ENCODE results near the gene AGAP2.

The AGAP2 gene

GRCh38 chr12:57730336-57731067 lies 8.0 kb downstream of the AGAP2 start:
- Histone ChIP-seq H3K4me3 (ENCODE audit: low read depth, low read length) (no peak overlapping the region), H3K27ac (no peak overlapping the region), H3K36me3 (peaks cover 8% of the 10 kb centered on the region), H3K9me3 (ENCODE audit: severe bottlenecking) (no peaks in the 10 kb centered on the region), H3K27me3 (ENCODE audit: insufficient read depth, low read depth, severe bottlenecking) (no peaks in the 10 kb centered on the region)
- no peak for DNase-seq
- TF ChIP-seq, protein P1, sequence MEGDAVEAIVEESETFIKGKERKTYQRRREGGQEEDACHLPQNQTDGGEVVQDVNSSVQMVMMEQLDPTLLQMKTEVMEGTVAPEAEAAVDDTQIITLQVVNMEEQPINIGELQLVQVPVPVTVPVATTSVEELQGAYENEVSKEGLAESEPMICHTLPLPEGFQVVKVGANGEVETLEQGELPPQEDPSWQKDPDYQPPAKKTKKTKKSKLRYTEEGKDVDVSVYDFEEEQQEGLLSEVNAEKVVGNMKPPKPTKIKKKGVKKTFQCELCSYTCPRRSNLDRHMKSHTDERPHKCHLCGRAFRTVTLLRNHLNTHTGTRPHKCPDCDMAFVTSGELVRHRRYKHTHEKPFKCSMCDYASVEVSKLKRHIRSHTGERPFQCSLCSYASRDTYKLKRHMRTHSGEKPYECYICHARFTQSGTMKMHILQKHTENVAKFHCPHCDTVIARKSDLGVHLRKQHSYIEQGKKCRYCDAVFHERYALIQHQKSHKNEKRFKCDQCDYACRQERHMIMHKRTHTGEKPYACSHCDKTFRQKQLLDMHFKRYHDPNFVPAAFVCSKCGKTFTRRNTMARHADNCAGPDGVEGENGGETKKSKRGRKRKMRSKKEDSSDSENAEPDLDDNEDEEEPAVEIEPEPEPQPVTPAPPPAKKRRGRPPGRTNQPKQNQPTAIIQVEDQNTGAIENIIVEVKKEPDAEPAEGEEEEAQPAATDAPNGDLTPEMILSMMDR (IDR thresholded peaks at IDR 0.05; ENCODE audit: low read depth, low read length), result no peak

DNA sequence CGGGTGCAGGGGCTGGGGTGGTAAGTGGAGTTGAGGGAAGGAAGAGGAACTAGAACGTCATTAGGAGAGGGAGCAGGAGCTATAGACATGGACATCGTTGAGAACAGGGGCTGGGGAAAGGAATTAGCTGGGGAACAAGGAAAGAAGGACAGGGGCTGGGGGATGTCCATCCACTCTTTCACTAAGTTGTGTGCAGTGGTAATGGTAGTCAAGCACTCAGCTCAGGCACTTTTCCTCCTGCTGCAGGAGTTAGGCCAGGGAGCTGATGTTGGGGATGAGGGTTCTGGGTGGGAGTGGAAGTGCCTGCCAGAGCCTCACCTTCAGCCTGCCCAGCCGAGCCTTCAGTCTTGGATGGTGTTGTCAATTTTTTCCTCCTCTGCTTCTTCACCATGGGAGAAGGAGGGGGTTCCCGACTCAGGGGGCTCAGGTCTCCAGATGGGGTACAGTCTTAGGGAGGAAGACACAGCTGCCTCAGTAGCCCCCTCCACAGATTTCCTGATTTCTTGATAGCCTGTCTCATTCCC lies 9.2 kb downstream of the AGAP2 start:
- H3K9me3 ChIP-seq (ENCODE audit: severe bottlenecking), result no peaks in the 10 kb centered on the region
- no peak for DNase-seq
- no peak overlapping the region for H3K27ac ChIP-seq
- TF ChIP-seq, protein P1 (IDR thresholded peaks at IDR 0.05; ENCODE audit: low read depth, low read length), result no peak
- peaks cover 8% of the 10 kb centered on the region for H3K36me3 ChIP-seq
- no peaks in the 10 kb centered on the region for H3K27me3 ChIP-seq (ENCODE audit: insufficient read depth, low read depth, severe bottlenecking)
- no peak overlapping the region for H3K4me3 ChIP-seq (ENCODE audit: low read depth, low read length)

GRCh38 chr12:57727758-57728395 lies 10.7 kb downstream of the AGAP2 start:
- no peak for DNase-seq
- TF ChIP-seq, protein P1 (IDR thresholded peaks at IDR 0.05; ENCODE audit: low read depth, low read length), result no peak
- no peak overlapping the region for H3K27ac ChIP-seq
- peaks cover 8% of the 10 kb centered on the region for H3K36me3 ChIP-seq
- H3K4me3 ChIP-seq (ENCODE audit: low read depth, low read length), result no peak overlapping the region
- no peaks in the 10 kb centered on the region for H3K9me3 ChIP-seq (ENCODE audit: severe bottlenecking)
- H3K27me3 ChIP-seq (ENCODE audit: insufficient read depth, low read depth, severe bottlenecking), result no peaks in the 10 kb centered on the region

- no peaks in the 10 kb centered on the region for H3K9me3 ChIP-seq (ENCODE audit: severe bottlenecking)
- H3K27ac ChIP-seq, result peak overlapping the region; percentile 76
- TF ChIP-seq, protein P1 (IDR thresholded peaks at IDR 0.05; ENCODE audit: low read depth, low read length), result peak; percentile 51
- peak overlapping the region; percentile 52 for H3K4me3 ChIP-seq (ENCODE audit: low read depth, low read length)
- peak; percentile 52 for DNase-seq
- no peaks in the 10 kb centered on the region for H3K27me3 ChIP-seq (ENCODE audit: insufficient read depth, low read depth, severe bottlenecking)
- peaks cover 8% of the 10 kb centered on the region for H3K36me3 ChIP-seq
These were observed 11.4 kb downstream of the AGAP2 start for GRCh38 chr12:57726884-57727757.

GRCh38 chr12:57726151-57726883 lies 12.2 kb downstream of the AGAP2 start:
- TF ChIP-seq, protein P1 (IDR thresholded peaks at IDR 0.05; ENCODE audit: low read depth, low read length), result peak; percentile 94
- H3K27ac ChIP-seq, result peak overlapping the region; percentile 76
- H3K36me3 ChIP-seq, result peaks cover 13% of the 10 kb centered on the region
- peak overlapping the region; percentile 52 for H3K4me3 ChIP-seq (ENCODE audit: low read depth, low read length)
- DNase-seq, result peak; percentile 93
- no peaks in the 10 kb centered on the region for H3K9me3 ChIP-seq (ENCODE audit: severe bottlenecking)
- no peaks in the 10 kb centered on the region for H3K27me3 ChIP-seq (ENCODE audit: insufficient read depth, low read depth, severe bottlenecking)

Data from WERI-Rb-1 (cell line).